DMS53 treated with DMSO at 0.1 percent for 48 hours (cell line): ENCODE measurements around the gene MARF1.

ENCODE experiments used
- DNase-seq: peaks from one replicate; lab custom pipeline; 2025; ENCODE audit not compliant: unreplicated experiment; lab: John Stamatoyannopoulos, UW

The MARF1 gene

DNA sequence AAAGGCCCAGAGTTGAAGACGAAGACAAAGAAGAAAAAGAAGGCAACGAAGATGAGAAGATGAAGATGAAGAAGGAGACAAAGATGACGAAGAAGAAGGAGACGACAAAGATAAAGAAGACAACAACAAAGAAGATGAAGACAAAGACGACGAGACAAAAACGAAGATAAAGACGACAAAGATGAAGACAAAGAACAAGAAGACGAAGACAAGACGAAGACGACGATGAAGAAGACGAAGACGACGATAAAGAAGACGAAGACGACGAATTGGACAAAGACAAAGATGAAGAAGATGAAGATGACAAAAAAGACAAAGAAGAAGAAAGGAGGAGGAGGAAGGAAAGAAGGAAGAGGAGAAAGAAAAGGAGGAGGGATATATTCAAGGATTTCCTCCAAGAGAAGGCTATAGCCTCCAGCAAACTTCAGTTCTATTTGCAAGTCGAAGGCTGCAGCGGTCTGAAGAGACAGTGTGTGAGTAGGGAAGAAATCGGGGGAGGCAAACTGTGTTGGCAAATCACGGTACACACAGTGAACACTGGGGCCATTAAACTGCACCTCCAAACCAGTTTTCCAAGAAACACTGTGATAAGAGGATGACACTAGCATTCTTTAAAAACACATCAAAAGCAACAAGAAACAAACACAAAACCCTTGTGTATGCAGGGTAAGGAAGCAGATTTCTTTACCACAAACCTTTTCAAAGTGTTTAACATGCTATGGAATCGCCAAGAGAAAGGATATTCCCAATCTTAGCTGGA is 40.5 kb downstream of the MARF1 start:
- no peak for DNase-seq

DNA sequence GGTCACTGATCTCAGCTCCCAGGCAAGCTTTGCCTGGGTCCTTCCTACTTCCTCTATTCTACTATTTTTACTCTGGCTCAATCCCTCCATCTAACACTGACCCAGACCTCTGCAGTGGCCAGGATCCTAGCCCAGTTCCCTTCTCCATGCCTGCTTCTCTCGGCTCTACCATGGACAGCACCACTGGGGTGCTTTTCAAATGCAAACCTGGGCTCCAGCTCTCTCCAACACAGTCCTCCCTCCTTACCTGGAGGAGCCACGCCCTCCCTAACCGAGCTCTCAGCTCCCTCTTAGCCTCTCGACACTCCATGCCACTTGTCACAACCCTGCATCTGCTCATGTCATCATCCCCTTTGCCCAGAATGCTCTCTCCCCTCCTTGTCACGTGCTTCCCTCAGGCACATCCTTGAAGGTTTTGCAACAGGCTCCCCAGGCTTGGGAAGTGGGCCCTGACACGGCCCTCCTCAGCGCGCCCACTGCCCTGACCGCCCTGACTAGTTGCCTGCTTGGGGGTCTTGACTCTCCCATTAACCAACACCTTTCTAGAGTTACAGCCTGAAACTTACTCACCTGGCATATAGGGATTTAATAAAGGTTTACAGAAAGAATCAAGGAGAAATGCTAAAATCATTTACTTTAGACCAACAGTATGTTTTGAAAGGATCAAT is 41.6 kb downstream of the MARF1 start:
- no peak for DNase-seq

DNA sequence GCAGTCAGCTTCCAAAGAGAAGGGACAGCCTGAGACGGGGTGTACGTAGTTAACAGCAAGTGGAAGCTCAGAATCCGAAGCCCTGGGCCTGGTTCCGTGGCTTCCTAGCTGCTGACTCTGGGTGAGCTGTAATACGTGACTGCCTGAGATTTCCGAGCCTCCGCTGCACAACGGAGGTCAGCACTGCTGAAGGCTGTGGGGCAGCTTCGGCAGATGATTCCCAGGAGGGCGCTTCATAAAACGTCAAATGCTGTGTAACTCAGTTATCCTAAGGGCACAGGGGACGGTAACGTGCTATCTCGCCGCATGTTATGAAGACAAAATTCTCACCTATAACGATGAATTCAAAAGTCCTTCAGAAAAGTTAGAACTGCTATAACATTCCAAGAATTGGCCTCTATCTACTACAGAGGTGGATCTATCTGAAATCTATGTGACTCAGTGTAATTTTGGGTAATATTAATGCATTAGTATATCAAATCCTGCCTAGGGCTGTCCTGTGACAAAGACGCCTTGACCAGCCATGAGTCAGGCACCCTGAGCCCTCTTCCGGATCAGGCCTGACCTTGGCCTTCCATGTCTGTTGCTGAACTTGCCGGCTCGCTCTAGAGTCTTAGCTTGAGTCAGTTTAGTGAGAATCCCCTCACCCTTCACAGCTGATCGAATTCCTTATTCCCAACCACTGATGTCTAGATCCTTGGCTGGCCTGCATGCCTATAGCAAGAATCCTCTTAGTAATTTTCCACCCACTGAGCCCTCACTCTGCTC is 43.5 kb downstream of the MARF1 start:
- DNase-seq, result no peak

DNA sequence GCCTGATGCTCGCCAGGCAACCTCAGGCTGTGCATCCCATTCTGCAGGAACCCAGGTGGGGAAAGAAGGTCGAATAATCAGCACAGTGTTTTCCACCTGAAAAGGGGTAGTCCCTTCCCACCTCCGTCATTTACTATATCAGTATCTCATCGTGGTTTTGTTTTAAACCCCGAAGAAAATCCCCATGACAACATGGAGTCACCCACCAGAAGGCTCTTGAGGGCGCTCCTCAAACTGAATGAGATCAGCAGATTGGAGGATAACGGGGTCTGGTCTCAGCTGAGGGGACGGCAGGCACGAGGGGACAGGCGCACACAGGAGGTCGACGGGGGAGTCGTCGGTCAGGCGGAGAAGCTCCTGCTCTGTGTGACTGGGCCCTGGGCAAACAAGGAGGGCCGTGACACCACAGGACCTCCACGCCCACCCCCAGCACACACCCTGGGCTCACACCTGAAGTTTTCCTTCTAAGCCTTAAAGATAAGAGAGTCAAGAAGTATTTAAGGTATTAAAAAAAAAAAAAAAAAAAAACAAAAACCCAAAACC is 44.2 kb downstream of the MARF1 start:
- no peak for DNase-seq

DNA sequence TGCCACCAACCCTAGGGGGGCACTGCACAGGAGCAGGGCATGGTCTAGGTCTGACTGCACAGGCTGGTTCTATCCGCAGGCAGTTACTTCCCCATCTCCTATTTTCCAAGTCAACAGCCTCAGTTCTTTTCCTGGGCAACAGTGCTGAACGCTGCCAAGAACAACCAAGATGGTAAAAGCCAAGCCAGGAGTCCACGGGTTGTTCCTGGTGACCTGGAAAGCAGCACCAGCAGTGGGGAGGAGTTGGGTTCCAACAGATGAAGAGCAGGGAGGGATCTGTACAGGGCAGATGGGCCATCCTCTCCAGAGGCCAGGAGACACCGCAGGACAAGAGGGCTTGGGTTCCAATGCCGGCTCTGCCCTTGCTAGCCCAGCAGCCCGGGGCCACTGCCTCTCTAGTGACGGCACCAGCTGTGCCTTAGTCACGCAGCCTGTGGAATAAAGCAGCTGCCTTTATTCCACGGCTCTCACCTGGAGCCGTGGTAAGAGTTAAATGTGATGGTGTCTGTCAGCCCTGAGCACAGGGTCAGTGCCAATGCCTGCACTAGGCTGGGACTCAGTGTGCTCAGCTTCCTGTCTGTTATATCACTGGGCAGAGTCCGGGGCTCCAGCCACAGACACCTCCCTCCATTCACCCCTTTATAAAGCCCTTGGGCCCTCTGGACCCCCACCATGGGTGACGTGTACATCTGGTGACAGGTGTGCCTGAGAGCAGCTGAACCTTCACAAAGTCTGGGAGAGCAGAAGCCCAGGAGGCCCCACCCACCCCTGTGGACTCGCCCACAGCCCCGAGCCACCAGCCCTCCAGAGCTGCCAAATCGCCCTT is 44.9 kb downstream of the MARF1 start:
- DNase-seq, result no peak

DNA sequence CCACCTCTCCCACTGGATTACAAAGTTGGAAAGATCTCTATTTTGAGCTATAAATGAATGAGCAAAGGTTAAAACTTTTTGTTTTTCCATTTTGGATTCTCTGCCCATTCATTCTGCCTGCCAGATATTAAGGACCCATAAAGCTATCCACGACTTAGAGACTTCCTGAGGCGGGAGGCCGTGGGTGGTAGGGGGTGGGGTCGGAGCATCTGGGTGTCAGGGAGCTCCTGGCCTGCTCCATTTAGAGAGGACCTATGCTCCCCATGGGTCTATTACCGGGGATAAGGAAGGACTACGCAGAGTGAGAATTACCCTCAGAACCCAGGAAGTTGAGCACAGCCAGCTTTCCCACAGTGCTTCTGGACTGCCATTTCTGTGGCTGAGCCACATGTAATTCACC is 45.8 kb downstream of the MARF1 start:
- DNase-seq, result no peak

DNA sequence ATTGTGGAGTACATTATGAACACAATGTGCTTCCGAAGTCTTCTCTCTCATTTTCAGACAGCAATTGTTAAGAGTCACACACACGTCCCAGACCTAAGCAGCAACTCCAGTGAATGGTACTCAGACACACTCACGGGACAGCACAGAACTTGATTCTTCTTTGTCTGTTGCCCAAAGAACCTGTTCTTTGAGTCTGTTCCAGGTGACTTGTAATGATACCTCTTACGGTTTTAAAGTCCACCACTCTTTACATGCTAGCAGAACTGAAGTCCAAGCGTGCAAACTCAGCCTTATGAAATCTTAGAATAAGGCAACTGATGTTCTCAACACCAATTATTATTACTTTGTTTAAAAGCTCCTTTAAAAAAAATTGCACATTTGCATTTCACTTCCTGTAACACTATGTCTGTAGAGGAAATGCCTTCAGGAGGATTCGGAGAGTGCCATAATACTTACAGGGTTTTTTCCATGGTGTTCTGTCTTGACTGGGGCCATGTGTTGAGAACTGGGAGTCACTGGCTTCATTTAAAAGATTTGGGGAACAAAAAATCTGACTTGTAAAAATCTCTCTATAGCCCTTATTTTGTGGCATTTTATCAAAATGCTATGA is 48.1 kb downstream of the MARF1 start:
- DNase-seq, result peak; percentile 37

DNA sequence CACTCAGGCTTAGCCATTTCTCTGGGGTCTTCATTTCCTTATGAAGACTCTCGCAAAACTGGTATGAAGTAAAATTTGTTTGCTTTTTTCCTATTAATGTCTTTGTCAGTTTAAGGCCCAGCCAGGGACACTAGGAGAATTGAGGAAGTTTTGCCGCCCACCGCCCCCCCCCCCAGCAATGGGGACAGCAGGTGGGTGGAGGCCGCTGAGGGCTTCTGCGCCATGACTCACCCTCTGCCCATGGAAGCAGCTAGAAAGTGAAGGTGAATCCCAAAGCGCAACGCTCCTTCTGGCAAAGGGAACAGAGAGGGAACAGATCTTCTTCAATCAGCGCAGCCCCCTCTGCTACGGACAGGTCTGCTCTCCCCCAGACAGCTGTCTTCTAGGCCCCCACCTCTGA is 49.7 kb downstream of the MARF1 start:
- DNase-seq, result no peak

DNA sequence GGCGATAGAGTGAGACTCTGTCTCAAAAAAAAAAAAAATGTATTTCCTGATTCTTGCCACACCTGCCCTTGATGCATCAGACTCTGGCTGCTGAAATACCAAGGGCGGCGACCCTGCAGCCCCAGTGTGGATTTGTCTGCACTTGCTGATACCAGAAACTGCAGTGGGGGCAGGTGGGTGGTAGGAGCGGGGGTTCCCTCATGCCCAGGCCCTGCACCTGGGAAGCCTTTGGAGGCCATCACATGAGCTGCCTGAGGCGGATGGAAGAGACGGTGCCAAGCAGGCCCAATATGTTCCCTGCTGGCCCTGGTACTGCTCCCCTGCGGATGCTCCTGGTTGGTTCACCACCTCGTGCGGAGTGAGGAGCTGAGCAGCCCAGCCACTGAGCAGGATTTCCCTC is 50.6 kb downstream of the MARF1 start:
- no peak for DNase-seq

DNA sequence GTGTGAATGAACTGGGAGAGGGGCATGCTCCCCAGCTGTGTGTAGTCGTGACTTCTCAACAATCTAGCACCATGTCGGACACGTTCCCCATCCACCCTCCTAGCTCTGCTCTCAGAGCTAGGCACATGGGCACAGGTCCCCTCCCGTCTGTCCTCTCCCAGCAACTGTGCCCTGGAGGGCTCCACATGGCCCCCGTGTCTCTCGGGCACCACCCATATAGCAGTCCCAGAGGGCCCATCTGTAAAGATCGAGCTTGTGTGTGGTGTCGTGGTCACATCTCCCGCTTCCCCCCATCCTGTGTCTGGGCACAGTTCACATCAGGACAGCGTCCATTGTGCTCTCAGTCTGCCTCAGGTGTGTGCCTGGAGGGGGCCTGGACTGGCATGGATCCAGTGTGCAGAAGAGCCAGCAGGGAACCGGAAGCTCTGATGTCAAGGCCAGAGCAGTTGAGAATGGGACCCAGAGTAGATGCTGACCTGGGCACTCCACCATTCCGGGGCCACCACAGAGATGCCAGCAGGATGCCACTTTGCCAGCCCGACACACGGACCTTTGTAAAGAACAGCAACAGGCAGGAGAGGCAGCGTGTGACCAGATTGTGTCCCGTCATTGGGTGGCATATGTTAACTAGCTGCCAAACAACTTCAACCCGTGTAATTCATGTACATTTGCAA is 55.7 kb downstream of the MARF1 start:
- DNase-seq, result no peak

DNA sequence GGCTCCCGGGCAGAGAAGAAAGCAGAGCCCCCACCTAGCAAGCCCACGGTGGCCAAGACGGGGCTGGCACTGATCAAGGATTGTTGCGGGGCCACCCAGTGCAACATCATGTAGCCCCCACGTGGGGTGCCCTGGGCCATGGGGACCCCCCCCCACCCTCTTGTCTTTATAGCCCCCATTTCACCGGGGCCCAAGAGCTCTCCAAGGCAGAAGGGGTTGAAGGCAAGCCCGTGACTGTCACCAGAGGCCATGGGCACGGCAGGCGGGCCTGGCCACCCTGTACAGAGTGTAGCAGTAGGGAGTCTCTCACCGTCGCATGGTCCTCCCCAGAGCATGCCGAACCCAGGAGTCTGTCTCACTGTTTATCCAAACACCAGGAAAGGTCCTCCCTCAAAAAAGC is 56.2 kb downstream of the MARF1 start:
- DNase-seq, result no peak

DNA sequence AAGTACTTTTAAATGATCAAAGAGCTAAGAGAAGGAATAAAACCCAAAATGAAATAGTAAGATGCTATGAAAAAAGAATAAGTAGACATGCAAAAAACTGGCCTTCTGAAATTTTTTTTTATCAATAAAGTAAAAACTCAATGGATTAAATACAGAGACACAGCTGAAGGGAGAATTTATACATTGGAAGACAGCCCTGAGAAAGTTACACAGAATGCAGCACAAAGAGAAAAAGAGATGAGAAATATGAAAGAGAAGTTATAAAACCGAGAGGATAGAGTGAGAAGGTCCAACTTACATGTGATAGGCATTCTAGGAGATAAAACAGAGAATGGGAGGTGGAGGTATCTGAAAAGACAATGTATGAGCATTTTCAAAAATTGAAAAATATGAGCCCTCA is 57.0 kb downstream of the MARF1 start:
- DNase-seq, result no peak

DNA sequence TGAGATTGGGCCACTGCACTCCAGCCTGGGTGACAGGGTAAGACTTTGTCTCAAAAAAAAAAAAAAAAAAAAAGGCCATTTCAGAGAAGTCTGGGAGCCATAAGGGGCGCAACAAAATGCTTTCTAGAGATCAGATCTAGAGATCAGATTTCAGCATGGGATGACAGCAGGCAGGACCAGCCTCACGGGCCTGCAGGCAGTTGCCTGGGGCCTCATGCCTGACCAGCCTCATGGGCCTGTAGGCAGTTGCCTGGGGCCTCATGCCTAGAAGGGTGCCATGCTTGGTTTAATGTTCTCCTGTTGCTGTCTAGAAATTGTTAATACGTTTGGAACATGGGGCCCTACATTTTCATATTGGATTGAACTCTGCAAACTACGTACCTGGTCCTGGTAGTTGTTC is 59.4 kb downstream of the MARF1 start:
- no peak for DNase-seq

DNA sequence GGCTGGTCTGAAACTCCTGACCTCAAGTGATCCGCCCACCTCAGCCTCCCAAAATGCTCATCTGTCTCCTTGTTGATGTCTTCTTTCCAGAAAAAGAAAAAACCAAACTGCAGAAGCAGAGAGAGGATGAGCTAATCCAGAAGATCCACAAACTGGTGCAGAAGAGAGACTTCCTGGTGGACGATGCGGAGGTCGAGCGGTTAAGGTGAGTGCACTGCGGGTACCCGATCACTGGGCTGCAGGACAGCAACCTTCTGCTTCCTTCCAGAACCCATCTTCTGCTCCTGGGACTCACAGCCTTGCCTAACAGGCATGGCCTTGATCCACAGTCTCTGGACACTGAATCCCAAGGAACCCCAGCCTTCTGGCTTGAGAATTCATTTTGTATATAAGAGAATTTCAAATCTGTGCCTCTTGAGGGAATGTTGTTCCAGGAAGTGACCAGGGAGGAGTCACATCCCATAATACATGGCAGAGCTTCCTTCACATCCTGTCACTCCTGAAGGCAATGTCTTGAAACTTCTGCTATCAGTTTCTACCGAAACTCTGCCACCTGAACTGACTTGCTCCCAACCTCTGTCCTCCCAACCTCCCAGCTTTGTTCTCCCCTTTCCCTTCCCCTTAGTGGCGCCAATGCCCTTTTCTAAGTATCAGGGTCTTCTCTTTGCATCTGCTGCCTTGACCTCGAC is 61.7 kb downstream of the MARF1 start:
- no peak for DNase-seq

DNA sequence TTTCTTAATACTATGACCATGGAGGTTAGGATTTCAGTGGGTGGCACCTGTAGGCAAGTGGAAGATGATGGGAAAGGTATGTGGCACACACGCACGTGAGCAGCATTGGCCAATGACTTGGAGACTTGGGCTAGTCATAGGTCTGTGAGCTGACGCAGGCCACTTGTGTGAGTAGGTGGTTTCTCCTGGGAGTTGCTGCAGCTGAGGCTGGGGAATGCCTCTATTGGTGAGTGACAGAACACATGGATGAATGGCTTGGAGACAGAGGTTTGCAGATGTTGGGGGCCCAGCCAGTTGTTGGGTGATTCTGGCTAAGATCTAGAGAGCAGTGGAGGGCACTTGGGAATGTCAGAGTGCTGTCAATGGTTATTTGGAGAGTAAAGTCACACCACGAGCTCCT is 64.1 kb downstream of the MARF1 start:
- DNase-seq, result no peak

DNA sequence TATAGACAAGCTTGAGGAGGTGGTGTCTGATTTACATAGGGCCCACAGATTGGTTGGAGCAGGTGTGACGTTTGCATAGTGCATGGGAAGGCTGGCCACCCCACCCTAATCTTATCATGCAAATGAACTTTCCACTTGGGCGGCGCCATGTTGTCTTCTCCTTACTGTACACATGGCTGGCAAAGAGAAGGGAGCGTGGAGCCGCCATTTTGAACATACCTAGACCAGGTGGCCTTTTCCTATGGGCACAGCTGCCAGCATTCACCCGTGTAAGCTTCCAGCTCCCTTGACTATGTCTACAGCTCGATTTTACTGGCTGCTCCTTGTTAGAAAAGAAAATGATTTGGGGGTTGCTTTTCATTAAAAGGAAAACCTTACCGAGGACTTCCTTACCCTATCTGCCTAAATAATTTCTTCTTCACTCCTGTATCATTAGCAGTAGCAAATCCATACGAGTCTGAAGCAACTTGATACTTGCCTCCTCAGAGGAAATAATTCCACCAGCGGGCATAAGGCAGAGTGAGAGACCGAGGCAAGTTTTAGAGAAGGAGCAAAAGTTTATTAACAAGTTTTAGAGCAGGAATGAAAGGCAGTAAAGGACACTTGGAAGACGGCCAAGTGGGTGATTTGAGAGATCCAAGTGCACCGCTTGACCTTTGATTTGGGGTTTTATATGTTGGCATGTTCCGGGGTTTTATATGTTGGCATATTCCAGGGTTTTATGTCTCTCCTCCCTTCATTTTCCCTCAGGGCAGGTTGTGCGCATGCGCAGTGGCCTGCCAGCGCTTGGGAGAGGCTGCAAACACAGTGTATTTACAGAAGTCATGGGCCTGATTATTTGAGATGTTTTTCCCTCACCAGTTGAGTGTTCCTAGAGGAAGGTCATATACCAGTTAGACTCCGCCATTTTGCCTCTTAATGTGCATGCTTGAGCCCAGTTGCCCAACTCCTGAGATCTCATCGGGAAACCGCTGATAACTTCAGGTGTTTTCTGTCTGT is 65.7 kb downstream of the MARF1 start:
- DNase-seq, result peak; percentile 61

DNA sequence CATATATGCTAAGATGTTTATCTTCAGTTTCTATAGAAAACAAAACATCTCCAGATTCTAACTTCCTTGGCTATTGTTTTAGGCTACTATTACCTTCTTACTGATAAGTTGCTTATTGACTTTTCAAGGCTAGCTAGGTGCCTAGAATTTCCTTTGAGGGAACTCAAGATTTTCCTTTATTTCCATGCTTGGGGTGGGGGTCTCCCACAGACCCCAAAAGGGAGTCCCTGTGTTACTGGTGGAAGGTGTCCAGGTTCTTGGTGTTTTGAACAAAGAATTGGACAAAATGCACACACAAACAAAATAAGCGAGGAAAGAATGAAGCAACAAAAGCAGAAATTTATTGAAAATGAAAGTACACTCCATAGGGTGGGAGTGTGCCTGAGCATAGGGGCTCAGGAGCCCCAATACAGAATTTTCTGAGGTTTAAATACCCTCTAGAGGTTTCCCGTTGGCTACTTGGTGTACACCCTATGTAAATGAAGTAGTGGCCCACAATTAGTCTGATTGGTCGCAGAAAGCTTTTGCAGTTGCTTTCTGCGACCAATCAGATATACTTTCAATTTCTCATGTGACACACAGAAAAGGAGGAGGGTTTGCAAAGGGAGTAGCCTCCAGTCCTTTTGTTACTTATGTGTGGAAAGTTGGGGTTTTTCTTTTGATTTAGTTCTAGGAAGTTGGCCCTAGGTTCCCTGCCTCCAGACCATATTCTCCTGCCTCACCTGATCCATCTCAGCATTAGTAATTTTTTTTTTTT is 67.5 kb downstream of the MARF1 start:
- no peak for DNase-seq

DNA sequence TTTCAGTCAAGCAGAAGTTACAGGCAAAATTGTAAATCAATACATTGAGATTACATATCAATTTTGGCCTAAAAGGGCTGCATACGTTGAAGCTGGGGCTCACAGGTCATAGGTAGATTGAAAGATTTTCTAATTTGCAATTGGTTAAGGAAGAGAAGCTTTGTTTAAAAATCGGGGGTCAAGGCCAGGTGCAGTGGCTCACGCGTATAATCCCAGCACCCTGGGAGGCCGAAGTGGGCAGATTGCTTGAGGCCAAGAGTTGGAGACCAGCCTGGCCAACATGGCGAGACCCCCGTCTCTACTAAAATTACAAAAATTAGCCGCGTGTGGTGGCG is 68.4 kb downstream of the MARF1 start:
- DNase-seq, result no peak
